GM19351 (cell line): ENCODE measurements around the gene SCYL1.

Source experiments
- ATAC-seq: cut with Tn5 transposase; IDR thresholded peaks from one replicate; pipeline ENCODE4 v1.9.1; 2021; ENCODE audit warnings: mild to moderate bottlenecking, moderate library complexity; ENCODE audit not compliant: unreplicated experiment

The SCYL1 gene

DNA sequence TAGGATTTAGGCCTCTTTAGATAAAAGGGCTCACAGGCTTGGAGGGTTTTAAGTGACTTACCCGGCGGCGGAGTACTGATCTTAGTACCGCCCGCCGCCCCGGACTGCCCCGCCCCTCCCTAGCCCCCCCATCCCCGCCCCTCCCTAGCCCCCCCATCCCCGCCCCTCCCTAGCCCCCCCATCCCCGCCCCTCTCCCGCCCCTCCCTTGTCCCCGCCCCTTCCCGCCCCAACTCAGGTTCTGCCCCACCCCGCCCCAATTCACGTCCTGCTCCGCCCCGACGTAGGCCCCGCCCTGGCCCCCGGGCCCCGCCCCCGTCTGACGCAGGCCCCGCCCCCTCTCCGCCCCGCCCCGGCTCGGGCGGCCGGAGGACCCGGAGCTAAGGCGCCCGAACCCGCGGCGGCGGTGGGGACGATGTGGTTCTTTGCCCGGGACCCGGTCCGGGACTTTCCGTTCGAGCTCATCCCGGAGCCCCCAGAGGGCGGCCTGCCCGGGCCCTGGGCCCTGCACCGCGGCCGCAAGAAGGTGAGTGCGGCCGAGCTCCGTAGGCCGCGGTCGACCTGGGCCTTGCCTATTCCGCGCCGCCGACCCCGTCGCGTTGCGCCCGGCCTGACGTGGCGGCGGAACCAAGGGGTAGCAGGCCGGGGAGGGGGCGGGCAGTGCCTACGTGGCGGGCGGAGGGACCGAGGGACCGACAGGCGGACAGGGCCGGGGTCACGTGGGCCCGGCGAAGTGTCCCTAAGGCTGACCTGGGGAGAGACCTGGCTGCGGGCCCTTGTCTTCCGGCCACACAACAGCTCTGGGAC is at the start of gene SCYL1:
Gene SCYL1, plus strand, starts transcription at position 343 of the 805 bp plus-strand sequence. Its CDS starts 71 bp downstream, at position 414.
- ATAC-seq, result peak; percentile 67

DNA sequence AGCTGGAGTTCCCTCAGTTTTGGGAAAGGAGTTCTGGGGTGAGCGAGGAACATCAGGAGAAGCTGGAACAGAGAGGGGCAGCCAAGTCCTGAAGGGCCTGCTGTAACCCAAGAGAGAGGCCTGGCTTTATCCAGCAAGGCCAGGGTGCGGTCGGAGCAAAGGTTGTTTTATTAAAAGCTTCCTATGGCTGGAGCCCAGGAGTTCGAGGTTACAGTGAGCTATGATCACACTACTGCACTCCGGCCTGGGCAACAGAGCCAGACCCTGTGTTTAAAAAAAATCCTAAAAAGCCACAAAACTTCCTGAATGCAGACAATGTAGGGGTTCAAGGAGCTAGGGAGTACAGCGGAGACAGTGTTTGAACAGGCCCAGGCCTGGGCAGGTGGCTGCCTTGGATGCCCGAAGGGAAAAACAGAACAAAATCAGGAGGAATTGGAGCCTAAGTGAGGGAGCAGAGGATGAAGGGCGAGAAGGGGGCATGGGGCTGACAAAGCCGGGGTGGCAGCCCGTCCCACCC is 48.2 kb upstream of the SCYL1 start:
- ATAC-seq, result peak; percentile 14

DNA sequence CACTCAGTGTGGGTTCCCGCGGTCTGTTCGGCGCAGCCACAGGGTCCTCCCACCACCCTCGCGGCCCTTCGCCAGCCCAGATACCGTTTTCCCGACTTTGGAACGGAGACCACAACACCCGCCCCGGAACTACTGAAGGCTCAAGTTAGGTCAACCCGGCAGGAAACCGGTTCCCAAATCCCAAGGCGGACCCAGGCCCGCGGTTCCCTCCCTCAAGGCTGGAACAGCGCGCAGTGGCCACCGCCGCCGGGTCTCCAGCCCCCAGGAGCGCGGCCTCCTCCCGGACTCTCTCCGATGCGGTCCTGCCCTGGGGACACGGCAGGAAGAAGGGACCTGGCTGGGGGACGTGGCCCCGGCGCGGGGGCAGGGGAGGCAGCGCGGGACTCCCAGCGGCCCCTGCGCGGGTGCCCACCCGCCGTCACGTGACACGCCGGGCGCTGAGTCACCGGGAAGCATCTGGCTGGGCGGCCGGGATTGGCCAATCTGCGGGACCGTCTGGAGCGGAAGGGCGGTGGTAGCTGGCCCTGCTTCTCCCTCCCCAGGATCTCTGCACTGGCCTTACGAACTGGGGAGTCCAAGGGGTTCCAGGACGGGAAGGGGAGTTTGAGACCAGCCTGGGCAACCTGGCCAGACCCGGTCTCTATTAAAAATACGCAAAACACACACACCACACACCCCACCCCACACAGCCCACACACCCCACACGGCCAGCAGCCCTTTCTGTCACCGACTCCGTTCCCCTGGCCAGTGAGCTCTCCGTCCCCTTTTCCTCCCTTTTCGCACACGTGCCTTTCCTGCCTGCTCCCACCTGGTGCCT is 47.5 kb upstream of the SCYL1 start:
- ATAC-seq, result peak; percentile 73

DNA sequence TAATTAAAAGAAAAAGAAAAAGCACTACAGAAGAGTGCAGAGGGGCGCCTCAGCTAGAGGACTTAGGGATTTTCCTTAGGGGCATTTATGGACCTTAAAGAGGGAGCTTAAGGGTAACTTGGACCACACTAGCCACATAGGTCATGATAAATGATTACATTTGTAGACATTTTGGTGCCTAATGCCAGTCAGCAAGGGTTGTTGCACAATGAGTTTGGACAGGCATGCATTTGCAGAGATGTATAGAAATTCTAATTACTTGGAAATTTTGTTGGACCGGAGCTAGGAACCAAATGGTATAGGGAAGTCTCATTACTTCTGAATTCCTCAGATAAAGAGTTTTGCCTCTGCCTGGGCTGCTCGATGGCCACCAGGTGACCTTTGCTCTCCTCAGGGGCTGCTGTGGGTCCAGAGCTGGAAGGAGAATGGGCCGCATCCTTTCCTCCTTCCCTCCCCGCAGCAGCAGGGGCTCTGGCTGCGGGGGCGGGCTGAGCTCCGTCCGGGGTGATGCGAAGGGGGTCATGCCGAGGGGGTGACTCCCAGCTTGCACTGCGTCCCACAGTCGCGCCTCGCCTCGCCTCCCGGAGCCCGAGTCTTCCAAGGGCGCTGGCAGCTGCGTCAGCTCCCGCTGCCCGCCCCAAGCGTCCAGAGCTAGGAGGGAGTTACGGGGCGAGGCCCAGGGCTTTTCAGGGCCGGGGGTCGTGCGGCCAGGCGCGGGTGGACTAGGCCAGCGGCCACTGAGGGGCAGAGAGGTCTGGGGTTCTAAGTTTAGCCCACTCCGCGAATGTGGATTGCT is 46.3 kb upstream of the SCYL1 start:
- ATAC-seq, result no peak

DNA sequence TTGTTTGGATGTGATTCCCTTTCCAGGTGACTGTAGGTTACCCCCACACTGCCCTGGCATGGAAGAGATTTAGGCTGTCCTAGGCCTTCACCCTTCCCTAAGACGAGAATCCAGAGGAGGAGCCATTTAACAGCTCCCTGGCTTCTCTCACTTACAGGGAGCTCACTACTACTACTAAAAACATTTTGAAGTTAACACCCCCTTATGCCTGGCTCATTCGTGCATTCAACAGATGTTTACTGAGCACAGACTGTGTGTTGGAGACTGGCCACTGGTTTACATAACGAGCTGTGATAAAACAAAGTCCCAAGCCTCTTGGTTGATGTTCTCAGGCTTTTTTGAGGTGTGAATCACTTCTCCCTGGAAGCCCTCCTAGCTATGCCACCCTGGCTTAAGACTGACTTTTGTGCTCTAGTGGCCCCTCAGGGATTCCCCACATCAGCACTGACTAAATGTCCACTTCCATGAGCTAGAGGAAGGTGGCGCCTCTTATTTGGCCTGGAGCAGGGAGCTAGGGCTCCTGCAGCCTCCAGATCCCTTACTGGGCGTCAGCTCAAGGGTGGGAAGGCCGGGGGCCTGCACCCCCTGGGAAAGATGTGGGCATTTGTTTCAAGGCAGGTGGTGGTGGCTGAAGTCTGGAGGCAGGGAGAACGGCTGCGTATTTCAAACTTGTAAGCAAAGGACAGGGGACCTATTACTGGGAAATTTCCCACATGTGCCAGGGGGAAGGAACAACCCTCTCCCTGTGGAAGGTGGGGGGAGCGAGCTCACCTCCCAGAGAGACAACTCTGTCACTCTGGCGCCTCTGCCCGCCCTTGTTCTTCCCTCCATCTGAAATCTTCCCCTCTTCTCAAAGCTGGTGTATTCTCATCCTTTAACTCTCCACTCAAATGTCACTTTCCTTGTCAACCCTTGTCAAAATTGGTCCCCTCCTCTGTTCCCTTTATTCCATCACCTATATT is 45.4 kb upstream of the SCYL1 start:
- no peak for ATAC-seq

DNA sequence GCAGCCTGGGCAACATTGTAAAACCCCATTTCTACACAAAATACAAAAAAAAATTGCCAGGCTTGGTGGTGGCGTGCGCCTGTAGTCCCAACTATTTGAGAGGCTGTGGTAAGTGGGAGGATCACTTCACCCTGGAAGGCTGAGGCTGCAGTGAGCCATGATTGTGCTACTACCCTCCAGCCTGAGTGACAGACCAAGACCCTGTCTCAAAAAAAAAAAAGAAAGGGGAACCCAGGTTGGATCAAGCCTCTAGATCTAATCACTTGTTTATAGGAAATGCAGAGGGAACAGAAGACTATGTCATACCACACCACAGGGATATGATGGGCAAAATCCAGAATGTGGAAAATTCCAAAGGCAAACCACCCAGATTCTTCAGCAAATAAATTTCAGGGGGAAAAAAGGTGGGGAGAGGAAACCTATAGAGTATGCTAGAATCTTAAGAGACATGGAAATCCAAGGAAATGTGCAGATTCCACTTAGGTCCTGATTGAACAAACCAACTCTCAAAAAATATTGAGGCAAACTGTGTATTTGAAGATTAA is 42.5 kb upstream of the SCYL1 start:
- no peak for ATAC-seq

DNA sequence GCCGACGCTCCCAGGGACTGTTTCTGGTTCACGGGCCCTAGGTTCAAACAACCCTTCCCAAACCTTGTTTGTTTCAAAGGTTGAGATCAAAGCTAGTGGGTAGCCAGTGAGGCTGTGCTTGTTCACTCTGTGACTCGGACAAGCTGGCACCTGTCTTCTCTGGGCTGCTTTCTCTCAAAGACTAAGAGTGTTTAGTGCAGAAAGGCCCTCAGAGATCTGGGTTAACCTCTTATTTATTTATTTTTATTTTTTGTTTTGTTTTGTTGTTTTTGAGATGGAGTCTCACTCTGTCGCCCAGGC is 39.0 kb upstream of the SCYL1 start:
- no peak for ATAC-seq

DNA sequence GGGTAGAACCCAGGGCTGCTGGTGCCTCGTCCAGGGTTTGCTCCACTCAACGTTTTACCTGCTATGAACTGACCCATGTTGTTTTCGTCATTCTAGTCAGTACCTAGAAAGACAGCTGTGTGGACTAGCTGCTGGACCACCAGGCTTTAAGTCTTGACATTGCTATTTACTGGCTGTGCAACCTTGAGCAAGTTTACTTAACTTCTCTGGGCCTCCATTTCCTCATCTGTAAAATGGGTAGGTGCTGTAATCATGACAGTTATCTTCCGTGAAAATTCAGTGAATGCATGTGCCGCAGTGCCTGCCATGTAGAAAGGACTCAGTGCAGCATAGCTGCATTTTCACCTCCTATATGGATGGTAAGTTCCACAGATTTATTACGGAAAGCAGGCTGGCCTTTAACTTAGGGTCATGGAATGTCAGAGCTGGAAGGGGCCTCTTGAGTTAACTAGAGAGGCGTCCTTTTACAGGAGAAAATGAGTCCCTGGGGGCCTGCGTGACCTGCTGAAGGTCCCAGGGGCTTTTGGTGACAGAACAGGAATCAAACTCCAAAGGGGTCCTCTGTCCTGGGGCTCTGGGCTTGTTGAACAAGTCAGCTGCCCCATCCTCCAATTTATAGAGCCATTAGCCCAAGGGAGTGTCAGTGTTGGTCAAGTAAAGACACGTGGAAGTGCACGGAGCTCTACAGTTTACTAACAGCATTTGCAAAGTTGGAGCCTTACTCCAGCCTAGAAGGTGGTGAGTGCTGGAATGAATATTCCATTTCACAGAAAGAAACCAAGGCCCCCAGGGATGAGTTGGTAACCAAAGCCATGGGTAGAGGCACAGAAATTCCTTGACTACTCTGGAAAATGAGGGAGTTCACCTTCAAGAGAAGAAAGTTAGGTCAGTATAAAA is 38.1 kb upstream of the SCYL1 start:
- no peak for ATAC-seq

DNA sequence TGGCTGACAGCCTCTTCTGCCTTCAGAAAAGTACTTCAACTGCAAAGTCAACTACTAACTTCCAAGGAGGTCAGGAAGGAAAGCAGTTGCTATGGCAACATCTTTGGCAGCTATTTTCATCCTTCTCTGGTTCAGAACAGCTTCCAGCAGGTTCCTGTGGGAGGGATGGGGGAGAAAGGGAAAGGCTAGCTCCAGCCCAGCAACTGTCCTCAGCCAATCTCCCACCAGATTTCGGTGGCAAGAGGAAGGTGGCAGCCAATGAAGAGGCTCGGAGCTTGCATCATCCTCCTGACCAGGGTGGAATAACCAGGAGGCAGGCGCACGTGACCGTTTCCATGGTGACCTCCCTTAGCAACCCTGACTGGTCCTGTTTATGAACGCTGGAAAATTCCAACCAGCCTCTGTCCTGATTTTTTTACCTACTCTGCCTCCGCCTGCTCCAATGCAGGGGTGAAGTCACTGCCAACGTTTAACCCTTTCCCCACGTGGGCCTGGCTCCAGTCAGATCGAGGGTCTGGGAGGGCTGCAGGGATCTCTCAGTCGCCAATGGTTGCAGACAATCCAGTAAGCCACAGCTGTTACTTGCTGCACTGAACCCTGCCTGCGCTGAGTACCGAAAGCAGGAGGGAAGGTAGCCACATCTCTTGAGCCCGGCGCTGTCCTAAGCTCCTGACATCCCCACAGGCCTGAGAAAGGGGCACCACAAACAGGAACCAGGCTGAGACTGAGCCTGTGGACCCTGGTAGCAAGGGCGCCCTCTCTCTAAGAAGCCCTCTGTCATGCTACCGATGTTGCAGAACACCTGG is 37.2 kb upstream of the SCYL1 start:
- ATAC-seq, result no peak

DNA sequence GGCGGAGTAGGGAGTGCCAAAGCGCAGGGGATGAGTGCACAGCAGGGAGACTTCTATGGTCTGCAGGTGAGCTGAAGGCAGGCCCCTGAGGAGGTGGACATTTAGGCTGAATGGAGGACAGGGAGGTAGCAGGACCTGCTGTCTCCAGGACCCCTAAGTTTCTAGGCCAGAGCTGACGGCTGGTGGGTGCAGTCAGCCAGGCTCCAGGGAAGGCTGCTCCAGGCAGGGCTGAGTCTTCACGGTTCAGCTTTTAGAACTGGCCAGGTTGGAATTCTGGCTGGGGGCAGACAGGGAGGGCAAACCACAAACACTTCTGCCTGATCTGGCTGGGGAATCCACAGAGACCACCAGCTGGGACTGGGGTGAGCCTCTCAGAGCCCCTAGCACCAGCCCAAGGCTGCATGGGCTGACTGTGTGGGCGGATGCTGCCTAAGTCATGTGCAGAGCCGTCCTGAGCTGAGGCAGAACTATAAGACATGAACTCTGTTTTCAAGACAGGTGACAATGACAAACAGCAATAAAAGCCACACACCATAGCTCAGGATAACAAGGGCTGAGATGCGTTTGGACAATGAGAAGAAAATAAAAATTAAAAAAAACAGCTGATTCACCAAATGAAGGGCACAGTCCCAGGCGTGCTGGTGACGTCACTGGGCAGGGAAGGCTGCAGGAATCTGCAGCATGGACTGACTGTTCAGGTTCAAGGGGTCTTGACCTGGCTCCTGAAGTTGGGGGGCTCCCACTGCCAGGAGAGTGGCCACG is 36.4 kb upstream of the SCYL1 start:
- ATAC-seq, result no peak

DNA sequence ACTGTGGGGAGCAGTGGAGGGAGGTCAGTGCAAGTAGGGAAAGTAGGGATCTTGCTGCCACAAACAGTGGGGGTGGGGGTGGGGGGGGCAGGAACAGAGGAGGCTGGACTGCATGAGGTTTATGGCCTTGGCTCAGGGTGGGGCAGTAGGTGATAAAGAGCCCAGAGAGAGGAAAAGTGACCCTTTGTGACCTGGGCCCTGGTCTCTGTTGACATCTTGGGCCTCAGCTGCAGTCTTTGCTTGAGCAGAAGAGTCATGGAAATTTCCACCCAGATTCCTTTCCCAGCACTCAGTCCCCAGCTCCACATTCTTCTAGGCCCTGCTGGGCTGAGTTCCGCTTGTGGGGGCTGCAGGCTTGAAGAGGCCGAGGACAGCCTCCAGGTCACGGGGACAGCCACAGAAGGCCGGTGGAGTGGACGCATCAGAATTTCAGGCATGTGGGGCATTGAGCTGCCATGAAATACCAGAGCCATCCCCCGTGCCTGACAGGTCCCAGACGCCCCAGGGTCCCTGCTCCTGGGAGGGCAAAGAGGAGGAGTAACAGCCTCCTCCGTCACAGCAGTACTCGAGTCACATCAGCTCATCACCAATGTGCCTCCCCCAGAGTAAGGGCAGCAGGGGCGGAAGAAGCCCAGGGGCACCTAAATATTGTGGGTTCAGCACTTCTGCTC is 35.7 kb upstream of the SCYL1 start:
- ATAC-seq, result no peak

DNA sequence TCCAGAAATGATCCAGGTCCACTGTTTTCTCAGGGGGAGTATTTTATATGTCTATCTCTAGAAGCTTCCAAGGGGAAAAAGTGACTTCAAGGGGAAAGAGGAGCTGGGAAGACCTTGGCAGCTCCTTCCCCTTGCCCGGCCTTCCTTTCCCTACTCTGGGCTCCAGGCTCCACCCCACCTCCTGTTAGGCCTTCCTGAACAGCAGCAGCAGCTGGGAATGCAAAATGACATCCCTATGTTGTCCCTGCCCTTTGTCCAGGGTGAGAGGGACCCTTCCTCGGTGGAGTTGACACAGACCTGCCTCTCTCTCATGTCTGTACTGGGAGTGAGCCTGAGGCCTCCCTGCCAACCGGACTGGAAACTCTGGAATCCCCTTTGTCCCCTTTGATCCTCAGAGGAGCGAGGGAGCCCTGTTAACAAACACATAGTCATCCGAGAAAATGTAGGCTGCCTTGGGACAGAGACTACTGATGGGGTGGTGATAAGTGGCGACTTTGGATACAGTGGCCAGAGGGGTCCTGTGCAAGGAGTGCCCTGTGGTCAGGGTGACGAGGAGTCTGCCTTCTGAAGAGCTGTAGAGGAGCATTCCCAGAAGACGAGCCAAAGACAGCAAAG is 35.1 kb upstream of the SCYL1 start:
- ATAC-seq, result no peak

DNA sequence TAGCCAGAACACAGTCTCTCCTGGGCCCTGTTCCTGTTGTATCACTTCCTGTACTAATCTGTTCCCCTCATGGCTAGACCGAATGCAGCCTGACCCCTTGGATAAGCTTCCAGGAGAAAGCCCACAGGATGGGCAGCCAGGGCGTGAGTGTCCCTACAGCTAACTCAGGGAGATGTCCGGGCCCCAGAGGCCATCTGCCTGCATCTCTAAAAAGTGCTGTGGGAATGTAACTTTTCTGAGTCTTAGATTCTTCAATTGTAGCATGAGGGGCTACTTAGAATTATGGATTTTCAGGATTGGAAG is 33.8 kb upstream of the SCYL1 start:
- ATAC-seq, result no peak

DNA sequence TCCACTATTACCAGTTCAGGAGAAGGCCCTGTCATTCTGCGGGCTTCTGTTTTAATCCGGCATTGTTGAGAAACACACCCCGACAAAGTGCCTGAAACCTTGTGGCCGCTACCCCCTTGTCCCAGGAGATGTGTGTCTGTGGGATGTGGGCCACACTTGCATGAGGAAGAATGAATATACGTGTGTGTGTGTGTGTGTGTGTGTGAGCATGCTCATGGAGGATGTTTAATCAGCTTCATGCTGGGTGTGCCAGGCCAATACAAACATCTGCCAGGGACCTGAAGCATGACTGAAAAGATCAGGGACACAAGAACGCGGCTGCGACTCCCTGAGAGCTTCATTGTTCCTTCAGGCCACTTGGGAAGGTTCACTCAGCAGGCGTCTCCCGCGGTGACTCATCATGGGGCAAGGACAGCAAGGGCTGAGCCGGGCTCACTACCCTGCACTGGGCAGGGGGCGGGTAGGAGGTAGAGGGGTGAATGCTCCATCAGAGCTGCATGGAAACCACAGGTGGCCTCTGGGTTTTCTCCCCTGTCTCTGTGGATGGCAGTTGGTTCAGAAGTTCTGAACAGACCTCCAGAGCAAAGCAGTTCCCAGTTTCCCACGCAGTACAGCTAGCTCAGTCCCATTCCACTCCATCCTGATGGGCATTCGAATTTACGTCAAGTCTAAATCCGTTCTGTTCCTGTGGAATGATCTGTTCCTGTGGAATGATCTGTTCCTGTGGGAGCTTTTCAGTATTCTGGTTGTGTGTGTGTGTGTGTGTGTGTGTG is 33.1 kb upstream of the SCYL1 start:
- no peak for ATAC-seq

DNA sequence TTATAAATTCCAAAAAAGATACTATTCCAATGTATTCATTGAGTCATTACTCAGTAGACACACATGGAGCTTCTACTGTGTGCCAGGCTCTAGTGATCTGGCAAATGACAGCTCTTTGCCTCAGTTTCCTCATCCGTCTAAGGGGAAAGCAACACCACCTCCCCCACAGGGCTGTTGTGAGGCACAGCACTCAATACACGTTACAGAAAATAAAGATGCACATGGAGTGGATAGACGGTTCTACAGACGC is 32.6 kb upstream of the SCYL1 start:
- ATAC-seq, result no peak
